Endothelial cell of umbilical vein (primary cell): Measurements from ENCODE around the gene ZPBP2.
"Not testable (repeated sequence)": the region's sequence is repeated elsewhere in the genome, so short reads cannot be mapped to it uniquely, and the experiment has no call there.

ENCODE experiments used
- EZH2 ChIP-seq: IDR thresholded peaks from 2 replicates; pipeline ENCODE4 v1.6.1; 2012; ENCODE audit warnings: borderline replicate concordance, low read depth, mild to moderate bottlenecking, moderate library complexity, low read length, inconsistent platforms; ENCODE audit not compliant: severe bottlenecking
- FOS ChIP-seq: IDR thresholded peaks from 2 replicates; pipeline ENCODE4 v1.6.1; 2011; ENCODE audit warnings: mild to moderate bottlenecking, low read length, moderate library complexity, borderline replicate concordance; ENCODE audit not compliant: insufficient read depth
- JUN ChIP-seq: IDR thresholded peaks from 2 replicates; pipeline ENCODE4 v1.6.1; 2011; ENCODE audit warnings: borderline replicate concordance, low read depth; ENCODE audit not compliant: insufficient read length, insufficient read depth
- MYC ChIP-seq: IDR thresholded peaks from one replicate; pipeline ENCODE4 v1.6.1; 2011; ENCODE audit warnings: mild to moderate bottlenecking, low read depth, low read length
- POLR2A ChIP-seq: IDR thresholded peaks from 2 replicates; pipeline ENCODE4 v1.6.1; 2012; ENCODE audit warnings: low read depth, mild to moderate bottlenecking, control low read depth, low read length
- POLR2AphosphoS5 ChIP-seq: IDR thresholded peaks from 2 replicates; pipeline ENCODE4 v1.6.1; 2012; ENCODE audit warnings: low read depth, mild to moderate bottlenecking, control low read depth, low read length, moderate library complexity; ENCODE audit not compliant: insufficient read depth
- TF ChIP-seq, protein P1 (sequence below), 2 donors: IDR thresholded peaks; 1 replicate in 1 of 2; 2 replicates in 1 of 2; pipeline ENCODE4 v1.5.1; 2011; ENCODE audit warnings: low read length in 2 of 2, mild to moderate bottlenecking in 2 of 2, moderate library complexity in 2 of 2, control low read depth in 1 of 2, inconsistent platforms in 1 of 2, low read depth in 1 of 2; ENCODE audit not compliant: insufficient read depth in 1 of 2; ENCODE audit errors: extremely low read depth in 1 of 2

DNA sequence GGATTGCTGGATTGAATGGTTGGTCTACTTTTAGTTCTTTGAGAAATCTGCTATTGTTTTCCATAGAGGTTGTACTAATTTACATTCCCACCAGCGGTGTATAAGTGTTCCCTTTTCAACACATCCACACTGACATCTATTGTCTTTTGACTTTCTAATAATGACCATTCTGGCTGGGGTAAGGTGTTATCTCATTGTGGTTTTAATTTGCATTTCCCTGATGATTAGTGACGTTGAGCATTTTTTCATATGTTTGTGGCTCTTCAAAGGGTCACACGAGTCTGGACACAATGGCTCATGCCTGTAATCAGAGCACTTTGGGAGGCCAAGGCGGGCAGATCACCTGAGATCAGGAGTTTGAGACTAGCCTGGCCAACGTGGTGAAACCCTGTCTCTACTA, 18.1 kb downstream of the ZPBP2 start:
- TF ChIP-seq, protein P1, sequence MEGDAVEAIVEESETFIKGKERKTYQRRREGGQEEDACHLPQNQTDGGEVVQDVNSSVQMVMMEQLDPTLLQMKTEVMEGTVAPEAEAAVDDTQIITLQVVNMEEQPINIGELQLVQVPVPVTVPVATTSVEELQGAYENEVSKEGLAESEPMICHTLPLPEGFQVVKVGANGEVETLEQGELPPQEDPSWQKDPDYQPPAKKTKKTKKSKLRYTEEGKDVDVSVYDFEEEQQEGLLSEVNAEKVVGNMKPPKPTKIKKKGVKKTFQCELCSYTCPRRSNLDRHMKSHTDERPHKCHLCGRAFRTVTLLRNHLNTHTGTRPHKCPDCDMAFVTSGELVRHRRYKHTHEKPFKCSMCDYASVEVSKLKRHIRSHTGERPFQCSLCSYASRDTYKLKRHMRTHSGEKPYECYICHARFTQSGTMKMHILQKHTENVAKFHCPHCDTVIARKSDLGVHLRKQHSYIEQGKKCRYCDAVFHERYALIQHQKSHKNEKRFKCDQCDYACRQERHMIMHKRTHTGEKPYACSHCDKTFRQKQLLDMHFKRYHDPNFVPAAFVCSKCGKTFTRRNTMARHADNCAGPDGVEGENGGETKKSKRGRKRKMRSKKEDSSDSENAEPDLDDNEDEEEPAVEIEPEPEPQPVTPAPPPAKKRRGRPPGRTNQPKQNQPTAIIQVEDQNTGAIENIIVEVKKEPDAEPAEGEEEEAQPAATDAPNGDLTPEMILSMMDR (IDR thresholded peaks at IDR 0.05; ENCODE audit: extremely low read depth in 1 of 2, insufficient read depth in 1 of 2, low read depth in 1 of 2, low read length in 2 of 2): not testable (repeated sequence)
- TF ChIP-seq MYC, POLR2A, EZH2, POLR2AphosphoS5, JUN, FOS: not testable (repeated sequence)
